HUDEP-2 (cell line): ENCODE measurements around the gene FBXO28.

Source experiments
- DNase-seq, 76 experiments: peaks; one replicate each; lab custom pipeline; 2025; ENCODE audit not compliant: unreplicated experiment in 76 of 76; lab: John Stamatoyannopoulos, UW

The FBXO28 gene

DNA sequence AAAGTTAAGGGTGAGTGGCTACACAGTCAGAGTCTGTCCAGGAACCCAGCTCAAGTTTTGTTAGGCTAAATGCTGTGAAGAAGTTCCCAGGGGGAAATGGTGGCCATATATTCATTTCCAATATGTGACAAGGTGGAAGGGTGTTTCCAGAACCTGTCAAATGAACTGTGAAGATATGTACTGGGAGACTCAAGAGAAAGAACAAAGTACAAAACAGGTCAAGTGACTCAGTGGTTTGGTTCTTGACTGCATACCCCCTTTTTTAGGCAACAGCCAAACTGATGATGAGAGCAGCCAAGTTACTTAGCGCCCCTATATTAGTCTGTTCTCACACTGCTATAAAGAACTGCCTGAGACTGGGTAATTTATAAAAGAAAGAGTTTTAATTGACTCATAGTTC lies 18.6 kb upstream of the FBXO28 start:
- DNase-seq = no peak

DNA sequence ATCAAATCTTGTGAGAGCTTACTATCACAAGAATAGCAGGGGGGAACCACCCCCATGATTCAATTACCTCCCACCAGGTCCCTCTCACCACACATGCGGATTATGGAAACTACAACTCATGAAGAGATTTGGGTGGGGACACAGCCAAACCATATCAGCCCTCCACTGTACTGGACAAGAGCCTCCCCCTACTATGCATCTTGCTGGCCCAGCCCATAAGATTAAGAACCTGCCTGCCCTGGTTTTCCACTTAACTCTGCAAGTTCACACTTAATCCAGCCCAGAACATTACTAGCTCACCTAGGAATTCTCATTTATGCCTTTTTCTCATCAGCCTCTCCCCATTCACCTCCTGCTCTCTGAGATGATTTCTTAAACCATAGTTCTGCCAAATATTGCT lies 18.0 kb upstream of the FBXO28 start:
- peak in 6 of 76 experiments; percentile 6 to 22 (median 14) for DNase-seq

DNA sequence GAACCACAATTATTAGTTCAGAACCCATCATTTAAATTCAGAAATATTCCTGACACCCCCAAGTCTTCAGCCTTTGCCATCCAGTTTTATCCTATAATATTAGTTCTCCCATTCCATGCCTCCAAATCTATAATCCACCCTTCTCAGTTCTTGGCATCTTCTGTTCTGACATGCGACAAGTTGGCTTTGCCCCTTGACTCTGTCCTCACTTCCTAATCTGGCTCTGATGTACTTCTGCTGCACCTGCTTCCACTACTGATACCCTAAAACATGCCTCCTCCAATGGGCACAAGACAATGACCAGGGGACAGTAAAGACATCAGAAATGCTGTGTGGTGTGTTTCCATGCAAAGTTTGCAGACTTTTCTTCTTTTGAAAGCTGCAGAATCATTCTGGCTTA lies 17.1 kb upstream of the FBXO28 start:
- DNase-seq = no peak

DNA sequence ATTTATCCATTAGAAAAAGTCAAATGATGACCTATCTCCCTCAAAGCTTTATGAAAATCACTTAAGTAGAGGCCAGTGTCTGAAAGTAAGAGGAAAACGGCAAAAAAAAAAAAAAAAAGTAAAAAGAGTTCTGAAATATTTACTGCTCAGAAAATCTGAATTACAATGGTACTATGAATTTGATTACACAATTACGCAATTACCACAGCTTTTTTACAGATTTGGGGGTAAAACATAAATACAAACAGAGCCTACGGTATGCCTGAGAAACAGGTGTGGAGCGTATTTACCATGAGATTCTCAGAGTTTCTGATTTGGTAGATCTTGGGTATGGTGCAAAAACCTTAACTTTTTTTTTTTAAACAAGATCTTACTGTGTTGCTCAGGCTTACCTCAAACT lies 15.9 kb upstream of the FBXO28 start:
- DNase-seq = no peak

DNA sequence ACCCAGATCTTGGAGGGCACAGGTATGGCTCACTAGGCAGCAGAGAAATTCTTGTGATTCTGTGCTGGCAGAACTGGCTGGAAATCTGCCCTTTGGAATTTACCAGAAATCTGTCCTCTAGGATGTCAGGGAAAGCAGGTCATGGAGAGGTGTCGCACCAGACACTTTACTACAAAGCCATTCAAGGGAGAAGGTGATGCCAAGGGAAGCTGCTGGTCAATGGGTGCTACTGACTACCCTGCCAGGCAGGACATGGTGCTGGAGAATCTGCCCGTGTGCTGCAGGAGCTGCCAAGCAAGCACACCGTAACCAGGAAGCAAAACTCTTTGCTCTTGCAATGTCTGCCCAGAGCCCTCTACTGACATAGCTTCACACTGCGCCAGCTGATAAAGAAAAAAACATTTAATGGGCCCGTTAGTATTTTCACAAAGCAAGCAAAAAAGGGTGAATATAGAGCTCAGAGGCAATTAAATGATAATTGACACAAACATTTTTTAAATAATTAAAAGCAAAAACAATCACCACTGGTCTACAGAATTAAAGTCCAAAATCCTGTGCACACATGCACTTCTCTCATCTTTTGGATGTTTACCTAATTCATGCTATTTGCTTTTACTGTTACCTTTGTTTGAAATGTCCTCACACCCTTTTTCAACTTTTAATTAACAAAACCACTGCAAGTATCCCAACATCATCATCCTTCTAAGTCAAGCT lies 7.2 kb upstream of the FBXO28 start:
- DNase-seq = peak in 50 of 76 experiments; percentile 1 to 60 (median 22)

DNA sequence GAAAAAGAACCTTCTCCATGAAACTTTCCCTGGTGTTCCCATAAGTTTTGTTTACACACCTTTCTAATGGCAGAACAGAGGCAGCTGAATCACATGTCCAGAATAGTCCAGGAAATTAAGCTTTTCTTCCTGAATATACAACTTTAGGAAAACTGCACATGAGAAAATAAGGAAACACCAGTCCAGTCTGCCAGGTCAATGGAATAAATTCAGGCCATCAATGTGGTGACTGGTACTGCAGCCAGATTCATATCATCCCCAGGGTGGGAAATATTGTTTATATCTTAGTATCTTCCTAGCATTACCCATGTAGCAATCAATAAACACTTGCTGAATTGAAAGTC lies 6.7 kb upstream of the FBXO28 start:
- DNase-seq = no peak

DNA sequence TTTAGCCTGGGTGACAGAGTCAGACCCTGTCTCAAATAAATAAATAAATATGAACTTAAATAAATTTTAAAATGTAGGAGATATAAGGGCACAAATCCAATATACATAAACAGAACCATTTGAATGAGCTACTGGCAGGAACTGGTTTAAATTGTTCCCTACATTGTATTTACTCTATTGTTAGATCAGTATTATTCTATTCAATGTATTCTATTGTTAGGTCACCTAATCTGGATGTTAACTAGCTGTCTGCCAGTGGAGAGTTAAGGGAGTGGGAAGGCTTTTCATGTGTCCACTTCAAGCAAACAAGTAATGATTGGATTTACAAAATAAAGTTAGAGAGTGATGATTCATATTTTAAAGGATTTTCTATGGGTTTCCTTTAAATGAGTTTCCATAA lies 4.9 kb upstream of the FBXO28 start:
- no peak for DNase-seq

DNA sequence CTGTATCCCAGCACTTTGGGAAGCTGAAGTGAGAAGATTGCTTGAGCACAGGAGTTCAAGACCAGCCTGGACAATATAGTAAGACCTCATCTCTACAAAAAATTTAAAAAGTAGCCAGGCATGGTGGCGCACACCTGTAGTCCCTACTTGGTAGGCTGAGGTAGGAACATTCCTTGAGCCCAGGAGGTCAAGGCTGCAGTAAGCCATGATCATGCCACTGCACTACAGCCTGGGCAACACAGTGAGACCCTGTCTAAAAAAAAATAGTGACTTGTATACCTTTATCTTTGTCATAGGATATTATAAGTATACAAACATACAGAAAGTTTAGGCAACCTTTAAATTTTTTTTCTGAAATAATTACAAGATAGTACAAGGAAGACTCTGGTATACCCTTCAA lies 3.9 kb upstream of the FBXO28 start:
- no peak for DNase-seq

DNA sequence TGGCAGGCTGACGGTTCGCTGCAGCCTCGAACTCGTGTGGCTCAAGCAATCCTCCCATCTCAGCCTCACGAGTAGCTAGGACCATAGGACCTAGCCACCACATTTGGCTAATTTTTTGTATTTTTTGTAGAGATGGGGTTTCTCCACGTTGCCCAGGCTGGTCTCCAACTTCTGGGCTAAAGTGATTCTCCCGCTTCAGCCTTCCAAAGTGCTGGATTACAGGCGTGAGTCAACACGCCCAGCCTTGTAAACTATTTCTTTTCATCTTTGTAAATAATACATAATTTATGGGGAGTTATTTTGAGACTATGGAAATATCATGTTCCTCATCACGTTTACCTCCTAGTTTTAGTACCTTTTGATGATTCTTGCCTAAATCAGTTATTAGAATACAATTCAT lies 906 bp upstream of the FBXO28 start:
- no peak for DNase-seq

DNA sequence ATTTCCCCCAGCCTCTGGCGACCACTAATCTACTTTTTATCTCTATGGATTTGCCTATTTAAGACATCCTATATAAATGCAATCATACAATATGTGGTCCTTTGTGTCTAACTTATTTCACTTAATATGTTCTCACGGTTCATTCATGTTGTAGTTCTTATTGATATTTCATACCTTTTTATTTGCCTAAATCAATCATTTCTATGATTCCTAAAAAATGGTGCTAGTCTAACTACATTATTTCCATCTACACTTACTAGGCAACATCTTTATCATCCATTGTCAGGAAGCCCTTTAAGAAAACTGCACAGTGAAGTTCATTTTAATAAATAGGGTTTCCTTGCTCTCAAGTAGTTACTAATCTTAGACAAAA lies 380 bp upstream of the FBXO28 start:
- no peak for DNase-seq

DNA sequence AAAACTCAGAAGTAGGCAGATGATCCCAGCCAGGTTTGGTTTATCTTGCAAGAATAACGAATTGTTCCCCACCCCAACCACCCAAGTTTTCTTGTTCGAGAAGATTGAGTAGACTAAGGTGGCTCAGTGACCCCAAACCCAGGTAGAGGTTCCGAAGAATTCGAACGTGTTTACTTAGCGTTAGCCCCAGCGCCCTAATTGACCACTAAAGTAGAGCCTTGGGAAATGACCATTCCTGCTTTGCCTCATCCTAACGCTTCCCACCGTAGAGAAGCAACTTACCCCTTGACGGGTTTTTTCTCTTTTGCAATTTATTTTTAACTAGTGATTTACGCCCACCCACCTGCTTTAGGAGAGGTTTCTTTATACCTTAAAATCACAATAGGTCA lies 870 bp downstream of the FBXO28 start:
- DNase-seq = no peak

DNA sequence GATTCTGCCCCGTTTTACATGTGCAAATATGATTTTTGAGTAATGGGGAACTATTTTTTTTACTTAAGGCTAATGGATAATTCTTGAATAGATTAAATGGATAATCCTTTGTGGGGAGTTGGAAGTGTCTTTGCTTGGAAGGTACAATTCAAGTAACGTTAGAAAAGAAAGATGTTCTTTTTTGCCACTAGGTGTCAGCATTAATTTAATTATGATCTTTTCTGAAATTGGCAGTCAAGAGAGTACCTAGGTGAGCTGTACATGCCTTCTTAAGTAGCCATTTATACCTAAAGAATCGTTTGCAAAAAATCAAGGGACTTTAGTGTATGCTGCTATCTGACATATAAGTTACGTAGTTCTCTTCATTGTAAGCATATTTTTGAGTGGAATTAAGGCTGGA lies 2.2 kb downstream of the FBXO28 start:
- DNase-seq = peak in 19 of 76 experiments; percentile 6 to 61 (median 22)

DNA sequence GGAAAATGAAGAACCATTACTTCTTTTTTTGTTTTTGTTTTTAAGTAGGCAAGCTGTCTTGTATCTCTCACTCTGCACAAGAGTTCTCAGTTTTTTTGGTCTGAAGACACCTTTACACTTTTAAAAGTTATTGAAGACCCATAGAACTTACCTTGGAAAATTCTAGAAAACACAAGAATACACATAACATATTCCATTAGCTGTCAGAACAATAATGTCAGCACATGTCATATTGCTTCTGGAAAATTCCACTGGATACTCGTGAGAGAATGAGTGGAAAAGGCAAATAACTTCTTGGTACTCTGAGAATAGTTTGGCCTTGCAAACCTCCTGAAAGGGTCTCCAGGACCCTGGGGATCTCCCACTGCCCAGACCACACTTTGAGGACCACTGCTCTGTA lies 4.8 kb downstream of the FBXO28 start:
- no peak for DNase-seq

DNA sequence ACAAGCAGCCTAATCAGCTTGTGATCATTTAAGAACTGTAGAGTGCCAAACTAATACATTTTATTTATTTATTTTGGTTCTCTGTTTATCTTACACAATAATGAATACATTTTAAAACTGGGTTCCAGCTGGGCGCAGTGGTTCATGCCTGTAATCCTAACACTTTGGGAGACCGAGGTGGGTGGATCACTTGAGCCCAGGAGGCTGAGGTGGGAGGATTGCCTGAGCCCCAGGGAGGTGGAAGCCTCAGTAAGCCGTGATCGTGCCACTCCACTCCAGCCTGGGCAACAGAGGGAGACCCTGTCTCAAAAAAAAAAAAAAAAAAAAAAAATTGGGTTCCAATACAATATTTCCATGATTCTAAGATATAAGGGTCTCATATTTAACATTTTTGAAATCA lies 9.2 kb downstream of the FBXO28 start:
- no peak for DNase-seq

DNA sequence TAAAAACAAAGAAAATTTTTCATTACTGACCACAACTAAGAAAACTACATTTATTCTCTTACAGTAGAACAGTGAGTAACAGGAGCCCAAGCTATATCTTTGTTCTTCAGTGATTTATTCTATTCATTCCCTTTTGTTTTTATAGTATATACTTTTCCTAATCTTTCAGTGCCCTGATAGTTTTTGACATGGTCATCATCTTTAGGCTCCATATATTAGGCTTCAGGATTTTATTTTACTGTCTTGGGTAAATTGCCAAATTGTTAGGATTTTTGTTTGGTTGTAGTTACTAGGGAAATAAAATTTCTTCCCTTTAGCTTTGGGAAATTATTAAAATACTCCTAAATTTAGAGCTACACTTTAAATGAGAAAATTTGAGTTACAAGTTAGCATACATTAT lies 10.3 kb downstream of the FBXO28 start:
- DNase-seq = no peak

DNA sequence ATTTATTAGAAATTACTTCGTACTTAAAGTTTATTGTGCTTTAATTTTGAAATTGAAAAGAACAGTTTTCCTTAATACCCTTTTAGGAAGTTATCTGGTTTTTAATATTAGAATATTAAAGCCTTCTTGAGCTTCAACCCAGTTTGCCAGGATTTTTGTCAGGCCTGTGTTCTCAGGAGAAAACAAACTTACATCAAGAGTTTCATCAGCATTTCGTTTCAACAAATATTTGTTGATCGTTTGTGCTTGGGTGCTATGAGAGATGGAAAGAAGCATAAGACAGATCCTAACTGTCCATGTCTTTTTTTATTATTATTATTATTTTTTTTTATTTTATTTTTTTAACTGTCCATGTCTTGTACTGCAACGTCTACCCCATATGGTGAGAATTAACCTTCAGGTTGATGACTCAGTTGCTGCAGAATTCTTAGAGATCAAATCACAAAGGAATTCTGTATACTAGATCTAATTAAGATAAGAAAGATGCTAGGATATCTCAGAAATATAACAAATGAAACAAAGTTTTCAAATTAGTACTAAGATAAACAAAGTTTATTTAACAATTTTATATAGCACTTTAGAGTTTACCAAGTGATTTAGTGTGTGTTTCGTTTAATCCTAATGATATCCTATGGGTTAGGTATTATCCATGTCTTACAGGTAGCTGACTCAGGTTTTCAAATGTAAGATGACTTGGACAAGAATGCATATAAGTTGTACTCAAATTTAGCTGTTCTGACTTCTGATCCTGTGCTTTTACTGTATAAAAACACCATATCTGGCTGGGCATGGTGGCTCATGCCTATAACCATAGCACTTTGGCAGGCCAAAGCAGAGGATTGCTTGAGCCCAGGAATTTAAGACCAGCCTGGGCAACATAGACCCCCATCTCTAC lies 14.3 kb downstream of the FBXO28 start:
- no peak for DNase-seq

DNA sequence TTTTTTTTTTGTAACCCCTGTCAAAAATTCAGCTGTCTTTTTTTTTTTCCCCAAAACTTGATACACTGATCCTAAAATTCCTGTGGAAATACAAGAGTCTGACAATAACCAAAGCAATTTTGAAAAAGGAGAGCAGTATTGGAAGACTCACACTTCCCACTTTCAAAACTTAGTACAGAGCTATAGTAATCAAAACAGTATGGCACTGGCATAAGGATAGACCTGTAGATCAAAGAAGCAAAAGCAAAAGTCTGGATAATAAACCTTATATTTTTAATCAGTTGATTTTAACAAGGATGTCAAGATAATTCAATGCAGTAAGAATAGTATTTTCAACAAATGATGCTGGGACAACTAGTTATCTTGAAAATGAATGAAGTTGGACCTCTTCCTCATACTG lies 17.3 kb downstream of the FBXO28 start:
- DNase-seq = no peak

DNA sequence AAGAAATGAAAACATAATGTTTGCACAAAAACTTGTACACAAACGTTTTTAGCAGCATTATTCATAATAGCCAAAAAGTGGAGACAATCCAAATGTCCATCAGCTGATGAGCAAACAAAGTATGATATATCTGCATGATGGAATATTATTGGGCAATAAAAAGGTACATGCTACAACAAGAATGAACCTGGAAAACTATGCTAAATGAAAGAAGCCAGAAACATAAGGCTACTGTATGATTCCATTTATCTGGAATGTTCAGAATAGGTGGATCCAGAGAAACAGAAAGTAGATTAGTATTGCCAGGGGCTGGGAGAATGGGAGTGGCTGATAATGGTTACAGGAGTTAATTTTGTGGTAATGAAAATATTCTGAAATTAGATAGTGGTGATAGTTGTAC lies 19.0 kb downstream of the FBXO28 start:
- no peak for DNase-seq

DNA sequence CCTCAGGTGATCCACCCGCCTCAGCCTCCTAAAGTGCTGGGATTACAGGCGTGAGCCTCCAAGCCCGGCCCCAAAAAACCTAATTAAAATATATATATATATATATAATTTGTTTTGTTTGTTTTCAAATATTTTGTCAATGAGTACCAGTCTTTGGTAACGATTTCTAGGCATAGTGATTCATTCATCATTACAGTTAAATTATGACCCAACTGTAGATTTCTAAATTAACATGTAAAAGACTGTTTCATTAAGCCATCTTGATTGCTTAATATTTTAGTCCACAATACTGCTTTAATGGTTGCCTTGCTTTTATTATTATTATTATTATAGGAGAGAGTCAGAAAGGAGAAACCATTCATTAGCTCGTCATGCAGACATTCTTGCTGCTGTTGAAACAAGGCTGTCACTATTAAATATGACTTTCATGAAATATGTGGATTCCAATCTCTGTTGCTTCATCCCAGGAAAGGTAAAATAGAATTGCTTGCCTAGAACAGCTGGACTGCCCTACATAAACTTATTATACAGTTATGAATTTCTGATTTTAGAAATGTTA lies 19.9 kb downstream of the FBXO28 start:
- no peak for DNase-seq

DNA sequence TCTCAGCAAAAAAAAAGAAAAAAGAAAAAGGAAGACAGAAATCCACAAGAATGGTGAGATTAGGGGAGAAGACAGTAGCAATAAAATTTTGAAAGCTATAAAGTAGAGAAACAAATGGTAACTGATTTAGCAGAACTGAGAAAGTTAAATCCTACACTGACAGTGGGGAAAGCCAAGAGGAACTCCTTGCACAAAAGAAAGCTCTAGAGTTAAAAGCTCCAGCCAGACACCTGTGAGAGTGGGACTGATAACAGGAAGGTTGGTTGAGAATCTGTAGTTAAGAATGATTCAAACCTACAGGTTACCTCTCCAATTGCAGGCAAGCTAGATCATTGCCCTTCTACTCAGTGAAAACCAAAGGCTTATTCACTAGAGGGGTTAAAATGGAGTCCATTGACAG lies 23.6 kb downstream of the FBXO28 start:
- DNase-seq = no peak

DNA sequence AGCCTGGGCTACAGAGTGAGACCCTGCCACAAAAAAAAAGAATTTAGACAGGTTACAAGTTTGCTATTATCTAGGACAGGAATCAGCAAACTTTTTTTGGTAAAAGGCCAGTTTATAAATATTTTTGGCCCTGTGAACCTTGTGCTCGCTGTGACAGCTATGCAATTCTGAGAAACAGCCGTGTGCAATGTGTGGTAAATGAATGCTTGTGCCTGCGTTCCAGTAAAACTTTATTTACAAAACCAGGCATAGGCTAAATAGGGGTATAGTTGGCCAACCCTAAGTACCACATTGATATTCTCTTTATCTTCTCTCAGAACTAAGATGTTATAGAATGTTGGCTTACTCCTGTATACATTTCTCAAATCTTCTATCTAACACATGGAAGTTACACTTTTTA lies 24.3 kb downstream of the FBXO28 start:
- no peak for DNase-seq

DNA sequence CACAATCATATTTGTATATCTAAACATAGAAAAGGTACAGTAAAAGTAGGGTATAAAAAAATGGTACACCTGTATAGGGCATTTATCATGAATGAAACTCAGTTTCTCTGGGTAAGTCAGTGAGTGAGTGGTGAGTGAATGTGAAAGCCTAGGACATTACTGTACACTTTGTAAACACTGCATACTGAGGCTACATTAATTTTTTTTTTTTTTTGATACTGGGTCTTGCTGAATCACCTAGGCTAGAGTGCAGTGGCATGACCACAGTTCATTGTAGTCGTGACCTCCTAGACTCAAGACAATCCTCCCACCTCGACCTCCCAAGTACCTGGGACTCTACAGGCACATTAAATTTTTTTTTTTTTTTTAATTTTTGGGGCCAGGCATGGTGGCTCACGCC lies 27.8 kb downstream of the FBXO28 start:
- no peak for DNase-seq
